Panc1 (cell line): ENCODE data around the gene SIRPA. TPM values are rescaled to one million over a fixed set of nuclear protein-coding genes. Genes with fewer than 3 reads are reported as not detected.

Experiments
- ATAC-seq: fragments of 200-7000 bp; cut with Tn5 transposase; 2 replicates; pipeline ENCODE4 v1.9.1; 2020; ENCODE audit warnings: mild to moderate bottlenecking, moderate library complexity
- BruUV-seq: library from RNA; stranded (reverse); fragments of 400-500 nt; replicated peaks from 2 replicates; lab custom pipeline; 2021; lab: Mats Ljungman, UMichigan
- CTCF ChIA-PET: fragments of 300-600 bp; sonication (Branson Sonifier 250); formaldehyde crosslinking; loops from one replicate; lab custom pipeline; 2022; ENCODE audit warnings: antibody characterized with exemption; lab: Charles Lee
- POLR2A ChIA-PET: fragments of 300-600 bp; sonication (Branson Sonifier 250); formaldehyde crosslinking; loops from one replicate; lab custom pipeline; 2022; ENCODE audit warnings: antibody characterized with exemption; lab: Charles Lee
- DNase-seq: peaks from one replicate; pipeline ENCODE4 v3.0.0-alpha.2; 2010; ENCODE audit warnings: low read depth, low spot score
- H3K27ac ChIP-seq: 2 replicates; pipeline ENCODE4 v1.5.1; 2011; ENCODE audit warnings: mild to moderate bottlenecking, low read length, inconsistent platforms
- H3K27me3 ChIP-seq: fragments of 200-500 bp; sonication (Bioruptor generic); 2 replicates; pipeline ENCODE4 v1.6.0; 2014; ENCODE audit warnings: low read length, inconsistent platforms; ENCODE audit not compliant: control insufficient read depth, insufficient read depth
- H3K36me3 ChIP-seq: fragments of 200-500 bp; sonication (Bioruptor generic); 2 replicates; pipeline ENCODE4 v1.5.1; 2014; ENCODE audit warnings: inconsistent platforms, mild to moderate bottlenecking, low read length, moderate library complexity; ENCODE audit not compliant: control insufficient read depth, insufficient read depth
- H3K4me1 ChIP-seq: 2 replicates; pipeline ENCODE4 v1.5.1; 2011; ENCODE audit warnings: inconsistent platforms, mild to moderate bottlenecking, low read length, moderate library complexity; ENCODE audit not compliant: control insufficient read depth, insufficient read depth
- H3K4me3 ChIP-seq, 2 experiments: 2 replicates each; pipeline ENCODE4 v1.5.1; 2011 to 2012; ENCODE audit warnings: low read depth in 2 of 2, low read length in 2 of 2, mild to moderate bottlenecking in 2 of 2, inconsistent platforms in 1 of 2, moderate library complexity in 1 of 2
- H3K9me3 ChIP-seq: fragments of 200-500 bp; sonication (Bioruptor generic); 2 replicates; pipeline ENCODE4 v1.5.1; 2014; ENCODE audit warnings: low read depth, mild to moderate bottlenecking, inconsistent platforms, low read length, moderate library complexity; ENCODE audit not compliant: control insufficient read depth, insufficient read depth
- POLR2AphosphoS5 ChIP-seq: IDR thresholded peaks from 2 replicates; pipeline ENCODE4 v1.6.1; 2012; ENCODE audit warnings: mild to moderate bottlenecking, low read depth, low read length, moderate library complexity
- REST ChIP-seq, 2 experiments: IDR thresholded peaks; 2 replicates each; pipeline ENCODE4 v1.6.1; 2011 to 2012; ENCODE audit warnings: low read depth in 2 of 2, control low read depth in 1 of 2, low read length in 1 of 2, mild to moderate bottlenecking in 1 of 2, moderate library complexity in 1 of 2; ENCODE audit not compliant: insufficient read depth in 1 of 2
- SIN3A ChIP-seq: IDR thresholded peaks from 2 replicates; pipeline ENCODE4 v1.6.1; 2012; ENCODE audit warnings: low read depth, mild to moderate bottlenecking, low read length, moderate library complexity, borderline replicate concordance; ENCODE audit not compliant: insufficient read depth
- TCF7L2 ChIP-seq: IDR thresholded peaks from 2 replicates; pipeline ENCODE4 v1.6.1; 2011; ENCODE audit warnings: mild to moderate bottlenecking, low read depth, low read length, inconsistent platforms
- in situ Hi-C: cut with HindIII; loops from 2 replicates; pipeline ENCODE4 v1.10.0; 2016; ENCODE audit warnings: low sequenced_read_pairs, low pct_unique_long_range_greater_than_20kb
- intact Hi-C: fragments of 100-400 bp; cut with micrococcal nuclease; formaldehyde crosslinking; loops from one replicate; pipeline ENCODE4 v1.10.0; 2022; ENCODE audit not compliant: unreplicated experiment
- total RNA-seq: library from RNA; stranded (reverse); gene quantifications from one replicate; pipeline ENCODE4 v1.2.1, GENCODE V29; 2021; ENCODE audit not compliant: unreplicated experiment
- TF ChIP-seq, protein P1 (sequence below): fragments of 450-650 bp; IDR thresholded peaks from 2 replicates; pipeline ENCODE4 v1.5.1; 2017; ENCODE audit warnings: mild to moderate bottlenecking

Gene SIRPA
- total RNA-seq, 1 experiment from 2014 or later = 2.4 TPM

GRCh38 chr20:1953621-1954020, 58.4 kb downstream of the SIRPA start:
- in situ Hi-C loops = no loop called here
- POLR2A ChIA-PET = no interaction called here
- no TSS peak for BruUV-seq
- H3K9me3 ChIP-seq = no peaks in the 10 kb centered on the region
- H3K27ac ChIP-seq = no peak overlapping the region
- peaks cover 3% of the 10 kb centered on the region for H3K27me3 ChIP-seq
- no peak overlapping the region for H3K4me3 ChIP-seq
- ATAC-seq = no peak
- CTCF ChIA-PET = no interaction called here
- DNase-seq = no peak
- no peaks in the 10 kb centered on the region for H3K4me1 ChIP-seq
- TF ChIP-seq REST (IDR thresholded peaks at IDR 0.05; ENCODE audit: insufficient read depth in 1 of 2, low read depth in 2 of 2, low read length in 1 of 2) = no peak
- intact Hi-C loops = no loop called here
- no peaks in the 10 kb centered on the region for H3K36me3 ChIP-seq

DNA sequence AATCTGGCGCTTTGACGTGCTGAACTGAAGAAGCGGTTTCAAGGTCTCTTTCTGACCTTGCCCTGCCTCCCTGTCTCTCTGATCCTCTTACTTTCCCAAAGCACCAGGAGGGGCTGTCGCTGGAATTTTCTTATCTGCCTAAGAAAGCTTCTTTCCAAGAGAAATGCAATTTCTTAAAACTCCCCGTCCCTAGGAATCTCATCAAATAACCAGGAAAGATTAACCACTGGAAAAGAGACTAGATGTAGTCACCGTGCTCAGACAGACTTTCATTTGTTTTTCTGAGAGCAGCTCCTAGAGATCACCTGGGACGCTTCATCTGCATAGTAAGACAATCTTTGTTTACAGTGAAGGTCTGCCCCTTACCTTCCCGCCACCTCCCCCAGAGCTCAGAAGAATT, 60.0 kb downstream of the SIRPA start:
- intact Hi-C loops (no loop called here), in situ Hi-C loops (no loop called here)
- ATAC-seq (no peak), DNase-seq (no peak)
- no peak for TF ChIP-seq REST (IDR thresholded peaks at IDR 0.05; ENCODE audit: insufficient read depth in 1 of 2, low read depth in 2 of 2, low read length in 1 of 2)
- TF ChIP-seq, protein P1, sequence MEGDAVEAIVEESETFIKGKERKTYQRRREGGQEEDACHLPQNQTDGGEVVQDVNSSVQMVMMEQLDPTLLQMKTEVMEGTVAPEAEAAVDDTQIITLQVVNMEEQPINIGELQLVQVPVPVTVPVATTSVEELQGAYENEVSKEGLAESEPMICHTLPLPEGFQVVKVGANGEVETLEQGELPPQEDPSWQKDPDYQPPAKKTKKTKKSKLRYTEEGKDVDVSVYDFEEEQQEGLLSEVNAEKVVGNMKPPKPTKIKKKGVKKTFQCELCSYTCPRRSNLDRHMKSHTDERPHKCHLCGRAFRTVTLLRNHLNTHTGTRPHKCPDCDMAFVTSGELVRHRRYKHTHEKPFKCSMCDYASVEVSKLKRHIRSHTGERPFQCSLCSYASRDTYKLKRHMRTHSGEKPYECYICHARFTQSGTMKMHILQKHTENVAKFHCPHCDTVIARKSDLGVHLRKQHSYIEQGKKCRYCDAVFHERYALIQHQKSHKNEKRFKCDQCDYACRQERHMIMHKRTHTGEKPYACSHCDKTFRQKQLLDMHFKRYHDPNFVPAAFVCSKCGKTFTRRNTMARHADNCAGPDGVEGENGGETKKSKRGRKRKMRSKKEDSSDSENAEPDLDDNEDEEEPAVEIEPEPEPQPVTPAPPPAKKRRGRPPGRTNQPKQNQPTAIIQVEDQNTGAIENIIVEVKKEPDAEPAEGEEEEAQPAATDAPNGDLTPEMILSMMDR = no peak
- no peak for TF ChIP-seq POLR2AphosphoS5
- no peak for TF ChIP-seq TCF7L2
- no peak for TF ChIP-seq SIN3A
- BruUV-seq = no TSS peak
- Histone ChIP-seq H3K27me3 (peaks cover 3% of the 10 kb centered on the region), H3K27ac (no peak overlapping the region), H3K36me3 (no peaks in the 10 kb centered on the region), H3K4me3 (no peak overlapping the region), H3K4me1 (no peaks in the 10 kb centered on the region), H3K9me3 (no peaks in the 10 kb centered on the region)
- ChIA-PET POLR2A (no interaction called here), CTCF (no interaction called here)
